GM19438 (cell line): Measurements from ENCODE around the gene MAN1C1.

Experiments used
- ATAC-seq: cut with Tn5 transposase; IDR thresholded peaks from one replicate; pipeline ENCODE4 v1.9.1; 2021; ENCODE audit warnings: low read depth; ENCODE audit not compliant: unreplicated experiment

Gene MAN1C1

GRCh38 chr1:25707280-25708016 lies 90.9 kb downstream of the MAN1C1 start:
- ATAC-seq: no peak

GRCh38 chr1:25710583-25711347 lies 94.2 kb downstream of the MAN1C1 start:
- ATAC-seq: no peak

DNA sequence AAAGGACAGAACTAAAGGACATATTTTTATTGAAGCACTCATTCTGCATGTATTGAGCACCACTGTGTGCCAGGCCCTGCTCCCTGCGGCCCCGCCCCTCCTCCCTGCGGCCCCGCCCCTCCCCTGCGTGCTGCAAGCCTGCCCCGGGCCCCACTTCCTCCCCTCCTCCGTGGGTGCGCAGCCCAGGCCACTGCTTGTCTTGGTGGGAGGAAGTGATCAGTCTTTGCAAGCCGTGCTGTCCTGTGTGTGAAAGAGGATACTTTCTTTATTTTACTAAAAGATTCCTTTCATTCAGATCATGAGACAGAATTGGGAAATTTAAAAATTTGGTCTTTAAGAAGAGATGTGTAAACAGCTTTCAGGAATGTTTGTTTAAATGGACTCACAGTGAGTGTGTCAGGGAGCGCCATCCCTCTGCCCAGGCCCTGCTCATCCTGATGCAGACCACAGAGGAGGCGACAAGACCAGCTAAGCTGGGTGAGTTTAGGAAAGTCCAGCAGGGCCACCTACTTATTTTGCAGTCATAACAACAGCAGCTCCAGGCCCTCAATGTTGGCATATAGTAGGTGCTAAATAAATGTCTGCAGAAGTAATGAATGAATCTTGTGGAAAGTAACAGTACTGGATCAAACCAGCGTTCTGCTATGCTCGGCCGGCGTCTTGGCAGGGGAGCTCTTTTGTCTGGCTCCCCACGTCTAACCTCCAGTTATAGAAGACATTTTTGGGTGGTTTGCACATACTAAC lies 95.1 kb downstream of the MAN1C1 start:
- no peak for ATAC-seq

DNA sequence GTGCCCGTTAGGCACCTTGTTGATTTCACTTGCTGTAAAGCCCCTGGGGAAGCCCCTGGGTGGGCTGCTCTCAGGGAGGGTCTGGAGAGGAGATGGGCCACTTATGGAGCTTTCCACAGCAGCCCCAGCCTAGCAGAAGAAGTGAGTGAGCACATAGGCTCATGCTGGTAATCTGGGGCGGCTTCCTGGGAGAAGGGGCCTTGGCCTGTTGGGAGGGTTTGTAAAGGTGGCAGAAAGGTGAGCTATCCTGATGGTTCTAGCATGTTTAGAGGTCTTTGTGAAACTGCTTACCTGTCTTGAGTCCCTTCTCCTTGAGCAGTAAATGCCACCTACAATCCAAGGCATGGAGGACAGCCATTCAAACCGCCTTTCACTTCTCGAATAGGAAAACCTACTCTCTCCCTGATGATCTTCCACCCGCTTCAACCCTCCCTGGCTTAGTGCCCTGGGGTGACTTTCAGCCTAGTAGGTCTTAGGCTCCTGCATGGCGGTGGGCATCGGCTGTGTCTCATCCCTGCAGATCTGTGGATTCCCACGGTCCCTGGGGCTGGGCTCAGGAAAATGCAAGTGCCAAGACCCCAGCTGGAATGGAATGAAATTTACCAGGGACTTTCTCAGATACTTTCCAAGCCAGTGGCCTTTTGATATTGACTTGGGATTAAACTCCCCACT lies 95.8 kb downstream of the MAN1C1 start:
- no peak for ATAC-seq

- no peak for ATAC-seq
Measured at GRCh38 chr1:25713961-25714360, 97.4 kb downstream of the MAN1C1 start.

DNA sequence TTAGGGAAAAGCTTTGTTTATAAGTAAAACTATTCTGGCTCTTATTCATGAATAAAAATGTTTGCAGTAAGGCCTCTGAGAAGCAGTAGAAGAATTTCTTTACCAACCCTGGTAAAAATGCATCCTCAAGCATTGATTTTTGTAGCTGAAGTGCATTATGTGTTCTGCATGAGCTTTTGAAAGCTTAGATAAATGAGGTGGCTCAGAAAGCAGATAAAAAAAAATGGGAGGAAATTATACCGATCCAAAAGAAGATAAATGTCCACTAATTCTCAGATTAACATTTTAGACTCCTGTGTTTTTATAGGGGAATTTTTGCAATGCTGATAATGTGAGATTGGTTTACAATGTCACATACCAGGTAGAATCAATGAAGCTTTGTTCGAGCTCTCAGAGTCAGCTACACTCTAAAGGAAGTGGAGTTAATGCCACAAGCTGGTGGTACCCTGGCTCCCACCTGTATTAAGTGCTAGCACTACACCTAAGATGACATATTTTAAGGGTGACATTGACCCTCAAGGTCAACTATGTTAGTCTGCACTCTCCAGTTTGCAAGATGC lies 97.9 kb downstream of the MAN1C1 start:
- ATAC-seq: no peak

DNA sequence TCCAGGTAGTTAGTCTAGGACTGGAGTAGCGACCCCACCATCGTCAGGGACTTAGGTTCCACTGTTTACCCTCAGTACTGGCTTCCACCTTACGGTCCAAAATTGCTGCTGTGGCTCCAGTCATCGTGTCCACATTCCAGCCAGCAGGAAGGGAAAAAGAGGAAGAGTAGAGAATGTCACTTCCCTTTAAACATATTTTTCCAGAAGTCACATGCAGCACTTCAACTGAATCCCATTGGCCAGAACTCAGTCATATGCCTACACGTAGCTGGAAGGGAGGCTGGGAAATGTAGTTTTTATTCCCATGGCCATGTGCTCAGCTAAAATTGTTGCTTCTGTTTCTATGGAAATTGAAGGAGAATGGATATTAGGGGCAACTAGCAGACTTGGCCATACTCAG lies 99.3 kb downstream of the MAN1C1 start:
- no peak for ATAC-seq

DNA sequence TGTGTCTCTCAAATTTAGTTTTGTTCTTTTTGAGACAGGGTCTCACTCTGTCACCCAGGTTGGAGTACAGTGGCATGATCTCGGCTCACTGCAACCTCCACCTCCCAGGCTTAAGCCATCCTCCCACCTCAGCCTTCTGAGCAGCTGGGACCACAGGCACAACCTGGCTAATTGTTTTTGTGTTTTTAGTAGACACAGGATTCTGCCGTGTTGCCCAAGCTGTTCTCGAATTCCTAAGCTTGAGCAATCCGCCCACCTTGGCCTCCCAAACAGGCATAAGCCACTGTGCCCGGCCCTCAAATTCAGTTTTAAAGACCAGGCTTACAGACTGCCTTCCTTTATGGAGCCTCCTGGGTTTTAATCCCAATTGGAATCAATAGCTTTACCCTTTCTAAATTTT lies 99.7 kb downstream of the MAN1C1 start:
- no peak for ATAC-seq

GRCh38 chr1:25718732-25719131 lies 102.1 kb downstream of the MAN1C1 start:
- ATAC-seq: no peak

GRCh38 chr1:25720624-25721023 lies 104.0 kb downstream of the MAN1C1 start:
- ATAC-seq: no peak

- ATAC-seq: no peak
Measured at GRCh38 chr1:25723250-25723880, 106.8 kb downstream of the MAN1C1 start.

- ATAC-seq: no peak
Measured at GRCh38 chr1:25724201-25724600, 107.6 kb downstream of the MAN1C1 start.

GRCh38 chr1:25724966-25725365 lies 108.4 kb downstream of the MAN1C1 start:
- ATAC-seq: no peak

DNA sequence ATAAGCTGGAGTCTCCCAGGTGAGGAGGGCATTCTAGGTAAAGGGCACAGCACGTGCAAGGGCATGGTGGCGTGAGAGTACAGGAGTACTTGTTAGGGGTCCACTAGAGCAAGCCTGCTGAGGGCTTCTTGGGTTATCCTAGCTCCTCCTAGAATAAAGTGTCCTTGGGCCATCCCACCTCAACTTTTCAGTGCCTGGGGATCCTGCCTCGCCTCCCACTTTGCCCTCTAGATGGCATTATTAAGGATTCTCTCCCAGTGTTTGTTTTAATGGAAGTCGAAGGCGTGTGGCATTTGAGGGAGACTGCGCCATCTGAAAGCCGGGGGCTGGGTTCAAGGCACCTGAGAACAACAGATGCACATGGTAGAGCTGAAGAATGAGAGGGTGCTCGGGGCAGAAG lies 108.9 kb downstream of the MAN1C1 start:
- no peak for ATAC-seq

- no peak for ATAC-seq
Measured at GRCh38 chr1:25727088-25727487, 110.5 kb downstream of the MAN1C1 start.

DNA sequence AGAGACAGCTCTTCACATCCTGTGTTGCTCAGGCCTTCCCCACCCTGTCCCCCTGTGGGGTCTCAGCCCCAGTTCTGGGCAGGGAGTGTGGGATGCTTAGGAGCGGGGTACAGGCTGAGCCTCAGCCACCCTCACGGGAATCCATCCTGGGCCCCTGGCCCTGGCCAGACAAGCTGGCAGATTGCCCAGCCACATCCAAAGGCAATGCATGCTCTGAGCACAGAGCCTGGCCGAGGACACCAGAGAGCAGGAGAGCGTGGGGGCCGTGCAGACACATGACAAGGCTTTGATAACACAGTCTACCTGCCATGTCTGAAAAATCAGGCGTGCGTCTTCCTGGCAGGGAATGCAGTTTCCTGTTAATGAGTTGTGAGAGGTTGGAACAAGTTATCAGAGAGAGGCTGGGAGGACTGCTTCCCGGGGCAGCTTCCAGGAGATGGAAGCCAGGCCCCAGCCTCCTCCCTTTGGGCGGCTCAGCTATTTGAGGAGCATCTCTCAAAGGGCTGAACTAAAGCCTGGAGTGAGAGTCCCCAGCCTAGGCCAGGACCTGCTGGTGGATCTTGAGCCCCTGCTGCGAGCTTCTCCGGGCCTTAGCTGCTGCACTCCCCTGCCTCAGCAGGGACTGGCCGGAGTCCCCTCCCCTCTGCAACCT lies 111.2 kb downstream of the MAN1C1 start:
- ATAC-seq: no peak

- ATAC-seq: no peak
Measured at GRCh38 chr1:25728301-25728935, 111.8 kb downstream of the MAN1C1 start.

DNA sequence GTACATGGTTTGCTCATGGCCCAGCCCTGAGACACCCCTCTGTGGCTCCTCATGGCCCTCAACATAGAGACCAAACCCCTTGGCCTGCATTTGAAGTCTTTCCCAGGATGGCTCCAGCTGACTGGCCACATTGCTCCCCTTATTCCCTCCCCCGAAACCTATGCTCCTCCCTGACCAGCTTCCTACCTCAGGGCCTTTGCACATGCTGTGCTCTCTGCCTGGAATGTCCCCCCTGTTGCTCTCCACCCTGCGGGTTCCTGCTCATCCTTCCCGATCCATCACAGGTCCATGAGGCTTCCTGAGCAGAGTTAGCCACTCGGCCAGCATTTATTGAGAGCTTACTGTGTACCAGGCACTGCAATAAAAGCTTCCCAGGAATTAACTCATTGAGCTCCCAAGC lies 112.5 kb downstream of the MAN1C1 start:
- no peak for ATAC-seq
